SK-N-SH treated with all-trans-retinoic acid at 6 μM for 48 hours (cell line): Measurements from ENCODE around the gene TSPAN15.

Source experiments
- TF ChIP-seq, protein P1 (sequence below): fragments of 250-450 bp; sonication (Bioruptor Pico); IDR thresholded peaks from 2 replicates; pipeline ENCODE4 v1.5.1; 2020; ENCODE audit warnings: low read depth, mild to moderate bottlenecking, moderate library complexity
- TF ChIP-seq, protein P2 (sequence below): fragments of 250-450 bp; sonication (Bioruptor Pico); IDR thresholded peaks from 2 replicates; pipeline ENCODE4 v1.5.1; 2021; ENCODE audit warnings: mild to moderate bottlenecking, moderate library complexity

DNA sequence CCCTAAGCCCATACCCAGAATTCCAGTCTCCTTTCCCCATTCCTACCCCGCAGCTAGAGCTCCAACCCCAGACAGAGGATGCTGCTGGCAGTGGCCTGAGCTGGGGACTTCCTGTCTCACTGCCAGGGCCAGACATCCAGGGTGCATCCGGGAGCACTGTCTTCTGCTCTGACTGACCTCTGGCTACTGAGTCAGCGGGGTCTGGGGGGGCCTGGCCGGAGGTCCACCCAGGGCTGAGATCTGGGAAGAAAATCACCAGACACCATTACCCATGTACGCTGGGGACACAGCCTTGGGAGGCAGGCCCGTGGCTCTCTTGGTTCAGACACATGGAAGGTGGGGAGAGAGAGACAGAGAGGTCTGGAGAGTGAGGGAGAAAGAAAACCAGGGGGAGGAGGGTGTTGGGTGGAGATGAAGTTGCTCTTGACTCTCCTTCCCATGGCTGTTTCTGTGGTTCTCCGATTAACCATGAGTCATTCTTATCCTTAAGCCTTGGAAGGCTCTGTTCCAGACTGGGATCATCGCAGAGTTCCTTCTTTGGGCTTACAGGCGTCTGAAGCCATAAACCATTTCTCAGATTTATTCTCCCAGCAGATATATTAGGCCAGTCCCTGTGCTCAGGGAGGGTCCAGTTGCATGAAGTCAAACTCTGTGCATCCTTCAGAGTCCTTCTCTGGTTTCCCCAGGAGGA lies 23.6 kb downstream of the TSPAN15 start:
- TF ChIP-seq, protein P1, sequence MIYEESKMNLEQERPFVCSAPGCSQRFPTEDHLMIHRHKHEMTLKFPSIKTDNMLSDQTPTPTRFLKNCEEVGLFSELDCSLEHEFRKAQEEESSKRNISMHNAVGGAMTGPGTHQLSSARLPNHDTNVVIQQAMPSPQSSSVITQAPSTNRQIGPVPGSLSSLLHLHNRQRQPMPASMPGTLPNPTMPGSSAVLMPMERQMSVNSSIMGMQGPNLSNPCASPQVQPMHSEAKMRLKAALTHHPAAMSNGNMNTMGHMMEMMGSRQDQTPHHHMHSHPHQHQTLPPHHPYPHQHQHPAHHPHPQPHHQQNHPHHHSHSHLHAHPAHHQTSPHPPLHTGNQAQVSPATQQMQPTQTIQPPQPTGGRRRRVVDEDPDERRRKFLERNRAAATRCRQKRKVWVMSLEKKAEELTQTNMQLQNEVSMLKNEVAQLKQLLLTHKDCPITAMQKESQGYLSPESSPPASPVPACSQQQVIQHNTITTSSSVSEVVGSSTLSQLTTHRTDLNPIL (CRISPR knock-in tag) = no peak
- TF ChIP-seq, protein P2, sequence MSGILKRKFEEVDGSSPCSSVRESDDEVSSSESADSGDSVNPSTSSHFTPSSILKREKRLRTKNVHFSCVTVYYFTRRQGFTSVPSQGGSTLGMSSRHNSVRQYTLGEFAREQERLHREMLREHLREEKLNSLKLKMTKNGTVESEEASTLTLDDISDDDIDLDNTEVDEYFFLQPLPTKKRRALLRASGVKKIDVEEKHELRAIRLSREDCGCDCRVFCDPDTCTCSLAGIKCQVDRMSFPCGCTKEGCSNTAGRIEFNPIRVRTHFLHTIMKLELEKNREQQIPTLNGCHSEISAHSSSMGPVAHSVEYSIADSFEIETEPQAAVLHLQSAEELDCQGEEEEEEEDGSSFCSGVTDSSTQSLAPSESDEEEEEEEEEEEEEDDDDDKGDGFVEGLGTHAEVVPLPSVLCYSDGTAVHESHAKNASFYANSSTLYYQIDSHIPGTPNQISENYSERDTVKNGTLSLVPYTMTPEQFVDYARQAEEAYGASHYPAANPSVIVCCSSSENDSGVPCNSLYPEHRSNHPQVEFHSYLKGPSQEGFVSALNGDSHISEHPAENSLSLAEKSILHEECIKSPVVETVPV (CRISPR knock-in tag) = no peak
